MM.1S (cell line): ENCODE measurements around the gene NUCB2.

Experiments used
- EZH2 ChIP-seq: fragments of 300-600 bp; sonication (generic); optimal IDR thresholded peaks from 2 replicates; pipeline ENCODE3; 2017; ENCODE audit warnings: low read depth, mild to moderate bottlenecking, antibody characterized with exemption, low read length, mixed read lengths
- TF ChIP-seq, protein P1 (sequence below): fragments of 300-600 bp; sonication (generic); IDR thresholded peaks from 2 replicates; pipeline ENCODE4 v1.5.1; 2016; ENCODE audit warnings: antibody characterized with exemption, low read length, mixed read lengths

GRCh38 chr11:17378655-17379054 is 102.1 kb downstream of the NUCB2 start:
- TF ChIP-seq, protein P1, sequence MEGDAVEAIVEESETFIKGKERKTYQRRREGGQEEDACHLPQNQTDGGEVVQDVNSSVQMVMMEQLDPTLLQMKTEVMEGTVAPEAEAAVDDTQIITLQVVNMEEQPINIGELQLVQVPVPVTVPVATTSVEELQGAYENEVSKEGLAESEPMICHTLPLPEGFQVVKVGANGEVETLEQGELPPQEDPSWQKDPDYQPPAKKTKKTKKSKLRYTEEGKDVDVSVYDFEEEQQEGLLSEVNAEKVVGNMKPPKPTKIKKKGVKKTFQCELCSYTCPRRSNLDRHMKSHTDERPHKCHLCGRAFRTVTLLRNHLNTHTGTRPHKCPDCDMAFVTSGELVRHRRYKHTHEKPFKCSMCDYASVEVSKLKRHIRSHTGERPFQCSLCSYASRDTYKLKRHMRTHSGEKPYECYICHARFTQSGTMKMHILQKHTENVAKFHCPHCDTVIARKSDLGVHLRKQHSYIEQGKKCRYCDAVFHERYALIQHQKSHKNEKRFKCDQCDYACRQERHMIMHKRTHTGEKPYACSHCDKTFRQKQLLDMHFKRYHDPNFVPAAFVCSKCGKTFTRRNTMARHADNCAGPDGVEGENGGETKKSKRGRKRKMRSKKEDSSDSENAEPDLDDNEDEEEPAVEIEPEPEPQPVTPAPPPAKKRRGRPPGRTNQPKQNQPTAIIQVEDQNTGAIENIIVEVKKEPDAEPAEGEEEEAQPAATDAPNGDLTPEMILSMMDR = no peak
- no peak for TF ChIP-seq EZH2
